Measurements from ENCODE around the gene TSPAN9. TPM values are rescaled to one million over a fixed set of nuclear protein-coding genes. Genes with fewer than 3 reads are reported as not detected.
A peak's percentile ranks its signal among the peaks of the same experiment; 100 is the strongest.

TSPAN9 gene
- 12.6 and 13.4 TPM in 2 replicates for total RNA-seq (2022)
- percentile 49 among the genes with signal in this experiment for Bru-seq, nascent RNA
- percentile 51 among the genes with signal in this experiment for BruChase-seq, experiment 1, labeled RNA remaining after a 6-hour chase
- BruChase-seq, experiment 2, labeled RNA remaining after a 2-hour chase, result percentile 45 among the genes with signal in this experiment
- long read RNA-seq, full-length matches to known transcripts, result 6 of 11 reads
- long read RNA-seq, partial matches to known transcripts, result 0 of 11 reads
- long read RNA-seq, other reads (novel, unspliced or antisense), result 5 of 11 reads

GRCh38 chr12:3076730-3077571 lies at the start of gene TSPAN9:
Gene TSPAN9 (plus strand): TSS chr12:3077379. CDS start chr12:3201194, 123,815 bp downstream.
- ChIA-PET POLR2A (interaction anchor here (0.6 to 1.1 kb wide), 6 partner anchors 9 to 353 kb away, joined by 3 to 6 read pairs (median 3); no protein-coding TSS in a partner anchor), CTCF (interaction anchor here (0.6 to 5.1 kb wide), 7 partner anchors 43 to 1220 kb away, joined by 3 to 86 read pairs (median 4); no protein-coding TSS in a partner anchor)
- H3K27ac Mint-ChIP-seq (ENCODE audit: low read depth, unreplicated experiment), result peak within 1 kb of the TSS; percentile 84
- intact Hi-C loops (cut with micrococcal nuclease), result loop anchor here (10.0 kb wide), 2 partner anchors 698 to 728 kb away; no protein-coding TSS in a partner anchor
- no peaks in the 10 kb centered on the region for H3K36me3 Mint-ChIP-seq (ENCODE audit: insufficient read depth, unreplicated experiment)
- H3K27me3 Mint-ChIP-seq (ENCODE audit: insufficient read depth, unreplicated experiment), result no peaks in the 10 kb centered on the region
- BruUV-seq (replicated peaks), result no TSS peak
- no peaks in the 10 kb centered on the region for H3K4me1 Mint-ChIP-seq (ENCODE audit: insufficient read depth, unreplicated experiment)
- peak within 1 kb of the TSS; percentile 77 for H3K4me3 Mint-ChIP-seq (ENCODE audit: unreplicated experiment)
- no peak for TF ChIP-seq CTCF (IDR thresholded peaks at IDR 0.05; ENCODE audit: unreplicated experiment)
- H3K9me3 Mint-ChIP-seq (ENCODE audit: unreplicated experiment), result no peaks in the 10 kb centered on the region
- peak; percentile 86 for DNase-seq (ENCODE audit: unreplicated experiment)

GRCh38 chr12:3028108-3028507 lies 49.1 kb upstream of the TSPAN9 start:
- H3K9me3 Mint-ChIP-seq (ENCODE audit: unreplicated experiment), result no peaks in the 10 kb centered on the region

GRCh38 chr12:3030821-3031429 lies 46.3 kb upstream of the TSPAN9 start:
- Mint-ChIP-seq H3K4me1 (ENCODE audit: insufficient read depth, unreplicated experiment) (no peaks in the 10 kb centered on the region), H3K27ac (ENCODE audit: low read depth, unreplicated experiment) (no peak overlapping the region), H3K27me3 (ENCODE audit: insufficient read depth, unreplicated experiment) (no peaks in the 10 kb centered on the region), H3K36me3 (ENCODE audit: insufficient read depth, unreplicated experiment) (peaks cover 38% of the 10 kb centered on the region), H3K9me3 (ENCODE audit: unreplicated experiment) (no peaks in the 10 kb centered on the region), H3K4me3 (ENCODE audit: unreplicated experiment) (no peak overlapping the region)
- POLR2A ChIA-PET, result no interaction called here
- DNase-seq (ENCODE audit: unreplicated experiment), result no peak
- intact Hi-C loops (cut with micrococcal nuclease), result loop anchor here (10.0 kb wide), 1 partner anchor 176 kb away; the partner anchor contains the start of gene TEX52
- BruUV-seq (replicated peaks), result no TSS peak
- CTCF ChIA-PET, result no interaction called here
- no peak for TF ChIP-seq CTCF (IDR thresholded peaks at IDR 0.05; ENCODE audit: unreplicated experiment)

More at GRCh38 chr12:3028108-3028507, 49.1 kb upstream of the TSPAN9 start:
- Mint-ChIP-seq H3K36me3 (ENCODE audit: insufficient read depth, unreplicated experiment) (peaks cover 28% of the 10 kb centered on the region), H3K4me1 (ENCODE audit: insufficient read depth, unreplicated experiment) (no peaks in the 10 kb centered on the region), H3K27ac (ENCODE audit: low read depth, unreplicated experiment) (no peak overlapping the region), H3K4me3 (ENCODE audit: unreplicated experiment) (no peak overlapping the region), H3K27me3 (ENCODE audit: insufficient read depth, unreplicated experiment) (no peaks in the 10 kb centered on the region)
- no TSS peak for BruUV-seq (replicated peaks)
- CTCF ChIA-PET, result interaction anchor here (0.8 to 1.9 kb wide), 2 partner anchors 13 to 15 kb away, joined by 3 to 4 read pairs; no protein-coding TSS in a partner anchor
- intact Hi-C loops (cut with micrococcal nuclease), result no loop called here
- DNase-seq (ENCODE audit: unreplicated experiment), result no peak
- TF ChIP-seq CTCF (IDR thresholded peaks at IDR 0.05; ENCODE audit: unreplicated experiment), result no peak
- POLR2A ChIA-PET, result no interaction called here

Measured in MCF 10A (cell line).